GM12872 (cell line): ENCODE results near the gene CDC6.

ENCODE experiments used
- CTCF ChIP-seq: IDR thresholded peaks from 3 replicates; pipeline ENCODE4 v1.5.1; 2011; ENCODE audit warnings: low read depth, mild to moderate bottlenecking, low read length, moderate library complexity; ENCODE audit not compliant: insufficient read depth

The CDC6 gene

GRCh38 chr17:40266882-40267281 lies 20.8 kb upstream of the CDC6 start:
- TF ChIP-seq CTCF: no peak

- TF ChIP-seq CTCF: no peak
Observed at GRCh38 chr17:40268141-40268712, 19.5 kb upstream of the CDC6 start.

GRCh38 chr17:40278414-40278813 lies 9.3 kb upstream of the CDC6 start:
- TF ChIP-seq CTCF: no peak

- TF ChIP-seq CTCF: no peak
Observed at GRCh38 chr17:40279402-40279801, 8.3 kb upstream of the CDC6 start.

GRCh38 chr17:40281663-40282062 lies 6.0 kb upstream of the CDC6 start:
- TF ChIP-seq CTCF: no peak

DNA sequence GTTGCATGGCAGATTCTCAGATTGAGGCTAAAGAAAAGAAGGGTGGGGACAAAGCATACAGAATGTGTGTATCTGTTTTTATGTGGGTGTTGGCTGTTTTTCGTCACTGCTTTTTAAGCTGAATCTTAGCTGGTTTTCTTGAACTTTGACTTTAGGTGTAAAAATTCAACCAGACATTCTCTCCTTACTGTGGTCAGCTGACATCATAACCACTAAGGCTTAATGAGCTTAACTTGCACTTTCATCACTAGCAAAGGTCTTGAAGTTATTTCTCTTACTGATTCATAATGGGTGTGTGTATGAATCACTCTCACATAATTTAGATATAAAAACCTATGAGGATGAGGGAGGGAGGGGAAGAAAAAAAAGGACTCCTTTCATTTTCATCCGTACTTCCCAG lies 4.0 kb upstream of the CDC6 start:
- TF ChIP-seq CTCF: no peak

- no peak for TF ChIP-seq CTCF
Observed at GRCh38 chr17:40284085-40284713, 3.5 kb upstream of the CDC6 start.
